Ascending aorta (tissue), 2 donors: ENCODE results near the gene GREB1. TPM values are rescaled to one million over a fixed set of nuclear protein-coding genes. Genes with fewer than 3 reads are reported as not detected.

Experiments
- DNase-seq, 2 donors: peaks; one replicate each; pipeline ENCODE4 v3.0.0-alpha.2; 2019; ENCODE audit warnings: low spot score in 2 of 2
- H3K27ac ChIP-seq, 2 donors: fragments of 200-600 bp; sonication (generic); one replicate each; pipeline ENCODE4 v1.5.1; 2016 to 2017; ENCODE audit warnings: mild to moderate bottlenecking in 1 of 2
- H3K27me3 ChIP-seq: fragments of 200-600 bp; sonication (generic); one replicate; pipeline ENCODE4 v1.5.1; 2017
- H3K36me3 ChIP-seq, 2 donors: fragments of 200-600 bp; sonication (generic); one replicate each; pipeline ENCODE4 v1.5.1; 2016
- H3K4me1 ChIP-seq, 2 donors: fragments of 200-600 bp; sonication (generic); one replicate each; pipeline ENCODE4 v1.5.1; 2016 to 2017; ENCODE audit warnings: mild to moderate bottlenecking in 1 of 2
- H3K4me3 ChIP-seq, 2 donors: fragments of 200-600 bp; sonication (generic); one replicate each; pipeline ENCODE4 v1.5.1; 2016 to 2017; ENCODE audit warnings: mild to moderate bottlenecking in 1 of 2
- H3K9me3 ChIP-seq, 2 donors: fragments of 200-600 bp; sonication (generic); one replicate each; pipeline ENCODE4 v1.5.1; 2016
- CTCF ChIP-seq, 3 experiments: fragments of 200-600 bp in 2 of 3; fragments of 450-650 bp in 1 of 3; sonication (generic) in 2 of 3; IDR thresholded peaks; one replicate each; pipeline ENCODE4 v1.5.1; 2016 to 2019; ENCODE audit warnings: antibody characterized with exemption in 3 of 3, mild to moderate bottlenecking in 1 of 3, moderate library complexity in 1 of 3
- intact Hi-C: fragments of 100-400 bp; cut with DNase I; formaldehyde crosslinking; loops from one replicate; pipeline ENCODE4 v1.15.1; 2023
- total RNA-seq: library from RNA; depleted of rRNA; stranded (reverse); fragments of >200 nt; gene quantifications from one replicate; pipeline ENCODE4 v1.1.0, GENCODE V29; 2016

Gene GREB1
- total RNA-seq, 1 donor from 2014 or later: 5.9 TPM

GRCh38 chr2:11633923-11634478 lies 100.2 kb downstream of the GREB1 start:
- no peak for TF ChIP-seq CTCF (IDR thresholded peaks at IDR 0.05)
- Histone ChIP-seq H3K27me3 (no peaks in the 10 kb centered on the region), H3K4me1 (no peaks in the 10 kb centered on the region), H3K9me3 (no peaks in the 10 kb centered on the region), H3K36me3 (no peaks in the 10 kb centered on the region), H3K27ac (no peak overlapping the region), H3K4me3 (no peak overlapping the region)
- intact Hi-C loops: no loop called here
- DNase-seq: no peak

DNA sequence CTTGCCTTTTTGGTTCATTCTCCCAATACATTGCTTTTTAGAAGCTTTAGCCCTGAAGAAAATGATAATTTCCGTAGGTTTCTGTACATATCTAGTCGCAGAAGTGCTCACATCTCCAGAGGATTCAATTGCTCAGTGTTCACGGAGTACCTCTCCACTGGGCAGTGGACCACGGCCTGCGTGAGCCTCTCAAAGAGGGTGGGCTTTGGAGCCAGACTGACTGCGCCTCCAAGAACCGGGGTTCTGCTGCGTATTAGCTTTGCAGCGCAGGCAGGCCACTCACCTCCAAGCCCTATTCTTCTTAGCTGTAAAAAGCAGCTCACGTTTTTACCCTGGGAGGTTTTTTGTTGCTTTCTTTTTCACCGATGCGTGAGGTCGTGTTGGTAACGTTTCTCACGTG lies 100.7 kb downstream of the GREB1 start:
- Histone ChIP-seq H3K4me3 (no peak overlapping the region), H3K9me3 (no peaks in the 10 kb centered on the region), H3K27me3 (no peaks in the 10 kb centered on the region), H3K27ac (no peak overlapping the region), H3K36me3 (no peaks in the 10 kb centered on the region), H3K4me1 (no peaks in the 10 kb centered on the region)
- intact Hi-C loops: no loop called here
- no peak for TF ChIP-seq CTCF (IDR thresholded peaks at IDR 0.05)
- DNase-seq: no peak

DNA sequence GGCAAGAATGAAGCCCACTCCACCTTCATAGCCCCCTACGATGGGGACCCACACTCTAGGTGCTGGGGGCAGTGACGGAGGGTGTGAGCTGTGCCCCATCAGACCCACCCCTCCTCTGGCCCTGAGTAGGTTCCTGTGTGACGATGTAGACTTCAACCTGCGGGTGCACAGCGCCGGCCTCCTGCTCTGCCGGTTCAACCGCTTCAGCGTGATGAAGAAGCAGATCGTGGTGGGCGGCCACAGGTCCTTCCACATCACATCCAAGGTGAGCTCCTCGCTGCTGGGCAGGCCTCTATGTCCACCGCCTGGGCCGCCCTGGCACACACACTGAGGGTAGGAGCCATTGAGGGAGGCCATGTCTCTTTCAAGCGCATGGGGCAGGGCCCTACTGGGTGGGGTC lies 101.3 kb downstream of the GREB1 start:
- no peak for DNase-seq
- Histone ChIP-seq H3K27me3 (no peaks in the 10 kb centered on the region), H3K27ac (no peak overlapping the region), H3K4me1 (no peaks in the 10 kb centered on the region), H3K36me3 (no peaks in the 10 kb centered on the region), H3K4me3 (no peak overlapping the region), H3K9me3 (no peaks in the 10 kb centered on the region)
- intact Hi-C loops: no loop called here
- TF ChIP-seq CTCF (IDR thresholded peaks at IDR 0.05): no peak

DNA sequence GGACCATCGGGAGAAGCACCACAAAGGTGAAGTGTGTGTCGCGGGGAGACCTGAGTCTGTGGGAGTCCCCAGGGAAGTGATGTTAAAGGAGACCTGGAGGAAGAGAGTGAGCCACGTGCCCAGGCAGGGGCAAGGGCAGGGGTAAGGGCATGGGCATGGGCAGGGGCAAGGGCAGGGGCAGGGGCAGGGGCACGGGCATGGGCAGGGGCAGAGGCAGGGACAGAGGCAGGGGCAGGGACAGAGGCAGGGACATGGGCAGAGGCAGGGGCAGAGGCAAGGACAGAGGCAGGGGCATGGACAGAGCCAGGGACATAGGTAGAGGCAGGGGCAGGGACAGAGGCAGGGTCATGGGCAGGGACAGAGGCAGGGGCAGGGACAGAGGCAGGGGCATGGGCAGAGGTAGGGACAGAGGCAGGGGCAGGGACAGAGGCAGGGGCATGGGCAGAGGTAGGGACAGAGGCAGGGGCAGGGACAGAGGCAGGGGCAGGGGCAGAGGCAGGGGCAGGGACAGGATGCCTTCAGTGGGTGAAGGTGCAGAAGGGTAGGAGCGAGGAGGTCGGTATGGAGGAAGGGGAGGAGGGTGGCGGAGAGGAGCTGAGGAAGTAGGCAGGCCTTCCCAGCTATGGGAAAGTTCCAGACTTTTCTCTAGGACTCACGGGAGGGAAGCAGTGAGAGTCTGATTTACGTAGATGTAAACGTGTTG lies 102.9 kb downstream of the GREB1 start:
- H3K4me3 ChIP-seq: no peak overlapping the region
- intact Hi-C loops: no loop called here
- H3K27me3 ChIP-seq: no peaks in the 10 kb centered on the region
- no peak for TF ChIP-seq CTCF (IDR thresholded peaks at IDR 0.05)
- H3K9me3 ChIP-seq: no peaks in the 10 kb centered on the region
- no peaks in the 10 kb centered on the region for H3K36me3 ChIP-seq
- H3K4me1 ChIP-seq: no peaks in the 10 kb centered on the region
- H3K27ac ChIP-seq: no peak overlapping the region
- DNase-seq: no peak

DNA sequence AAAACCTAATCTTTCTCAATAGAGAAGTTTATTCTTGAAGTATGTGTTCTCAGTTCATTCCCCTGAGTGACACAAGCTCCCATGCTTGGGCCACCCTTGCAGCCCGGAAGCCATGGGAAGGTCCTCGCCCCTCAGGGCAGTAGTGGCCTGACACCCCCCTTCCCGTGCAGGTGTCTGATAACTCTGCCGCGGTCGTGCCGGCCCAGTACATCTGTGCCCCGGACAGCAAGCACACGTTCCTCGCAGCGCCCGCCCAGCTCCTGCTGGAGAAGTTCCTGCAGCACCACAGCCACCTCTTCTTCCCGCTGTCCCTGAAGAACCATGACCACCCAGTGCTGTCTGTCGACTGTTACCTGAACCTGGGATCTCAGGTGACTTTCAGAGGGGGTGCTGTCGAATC lies 103.7 kb downstream of the GREB1 start:
- no peaks in the 10 kb centered on the region for H3K4me1 ChIP-seq
- TF ChIP-seq CTCF (IDR thresholded peaks at IDR 0.05): no peak
- H3K27me3 ChIP-seq: no peaks in the 10 kb centered on the region
- no peaks in the 10 kb centered on the region for H3K9me3 ChIP-seq
- no peak overlapping the region for H3K4me3 ChIP-seq
- H3K27ac ChIP-seq: no peak overlapping the region
- intact Hi-C loops: no loop called here
- no peak for DNase-seq
- H3K36me3 ChIP-seq: no peaks in the 10 kb centered on the region
